ENCODE results near the gene SLC35G2.
"Not testable (repeated sequence)": the region's sequence is repeated elsewhere in the genome, so short reads cannot be mapped to it uniquely, and the experiment has no call there.

The SLC35G2 gene

DNA sequence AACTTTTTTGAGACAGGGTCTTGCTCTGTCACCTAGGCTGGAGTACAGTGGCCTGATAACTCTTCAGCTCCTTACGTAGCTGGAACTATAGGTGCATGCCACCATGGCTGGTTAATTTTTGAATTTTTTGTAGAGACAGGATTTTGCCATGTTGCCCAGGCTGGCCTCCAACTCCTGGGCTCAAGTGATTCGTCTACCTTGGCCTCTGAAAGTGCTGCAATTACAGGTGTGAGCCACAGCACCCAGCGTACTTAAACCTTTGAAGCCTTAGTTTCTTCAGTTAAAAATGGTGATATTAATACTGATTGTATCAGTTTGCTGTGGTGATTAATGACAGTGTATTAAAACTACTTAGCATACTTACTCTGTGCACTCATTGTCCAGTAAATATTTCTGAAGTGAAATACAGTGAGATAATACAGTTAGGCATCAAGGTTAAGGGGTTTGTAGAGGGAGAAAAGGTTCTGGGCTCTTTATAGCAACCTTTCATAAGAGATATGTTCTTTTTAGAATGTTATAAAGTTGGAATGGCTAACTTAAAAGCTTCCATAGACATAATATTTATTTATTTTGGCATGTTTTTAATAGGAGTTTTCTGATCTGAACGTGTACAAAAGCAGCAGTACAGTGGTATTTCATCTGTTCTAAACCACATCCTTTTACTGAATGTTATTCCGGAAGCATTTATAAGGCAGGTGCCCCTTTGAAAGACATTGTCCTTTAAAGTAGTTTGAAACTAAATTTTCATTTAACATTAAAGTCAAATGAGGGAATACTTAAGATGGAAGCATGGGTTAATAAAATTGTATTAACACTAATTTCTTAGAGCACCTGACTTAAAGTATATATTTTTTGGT, 66.7 kb downstream of the SLC35G2 start:
- H3K4me3 ChIP-seq (ENCODE audit: low read depth, low read length), result no peak overlapping the region
- TF ChIP-seq, protein P1, sequence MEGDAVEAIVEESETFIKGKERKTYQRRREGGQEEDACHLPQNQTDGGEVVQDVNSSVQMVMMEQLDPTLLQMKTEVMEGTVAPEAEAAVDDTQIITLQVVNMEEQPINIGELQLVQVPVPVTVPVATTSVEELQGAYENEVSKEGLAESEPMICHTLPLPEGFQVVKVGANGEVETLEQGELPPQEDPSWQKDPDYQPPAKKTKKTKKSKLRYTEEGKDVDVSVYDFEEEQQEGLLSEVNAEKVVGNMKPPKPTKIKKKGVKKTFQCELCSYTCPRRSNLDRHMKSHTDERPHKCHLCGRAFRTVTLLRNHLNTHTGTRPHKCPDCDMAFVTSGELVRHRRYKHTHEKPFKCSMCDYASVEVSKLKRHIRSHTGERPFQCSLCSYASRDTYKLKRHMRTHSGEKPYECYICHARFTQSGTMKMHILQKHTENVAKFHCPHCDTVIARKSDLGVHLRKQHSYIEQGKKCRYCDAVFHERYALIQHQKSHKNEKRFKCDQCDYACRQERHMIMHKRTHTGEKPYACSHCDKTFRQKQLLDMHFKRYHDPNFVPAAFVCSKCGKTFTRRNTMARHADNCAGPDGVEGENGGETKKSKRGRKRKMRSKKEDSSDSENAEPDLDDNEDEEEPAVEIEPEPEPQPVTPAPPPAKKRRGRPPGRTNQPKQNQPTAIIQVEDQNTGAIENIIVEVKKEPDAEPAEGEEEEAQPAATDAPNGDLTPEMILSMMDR (IDR thresholded peaks at IDR 0.05; ENCODE audit: insufficient read depth, low read depth, low read length, missing control alignments), result no peak
- no peak for DNase-seq (ENCODE audit: low read depth)

DNA sequence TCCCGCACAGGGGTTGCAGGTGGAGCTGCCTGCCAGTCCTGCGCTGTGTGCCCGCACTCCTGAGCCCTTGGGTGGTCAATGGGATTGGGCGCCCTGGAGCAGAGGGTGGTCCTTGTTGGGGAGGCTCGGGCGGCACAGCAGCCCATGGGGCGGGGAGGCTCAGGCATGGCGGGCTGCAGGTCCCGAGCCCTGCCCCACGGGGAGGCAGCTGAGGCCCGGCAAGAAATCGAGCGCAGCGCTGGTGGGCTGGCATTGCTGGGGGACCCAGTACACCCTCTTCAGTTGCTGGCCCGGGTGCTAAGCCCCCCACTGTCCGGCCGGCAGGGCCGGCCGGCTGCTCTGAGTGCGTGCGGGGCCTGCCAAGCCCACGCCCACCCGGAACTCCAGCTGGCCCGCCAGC, 71.0 kb downstream of the SLC35G2 start:
- DNase-seq (ENCODE audit: low read depth), result no peak
- TF ChIP-seq, protein P1 (IDR thresholded peaks at IDR 0.05; ENCODE audit: insufficient read depth, low read depth, low read length, missing control alignments), result no peak
- no peak overlapping the region for H3K4me3 ChIP-seq (ENCODE audit: low read depth, low read length)

DNA sequence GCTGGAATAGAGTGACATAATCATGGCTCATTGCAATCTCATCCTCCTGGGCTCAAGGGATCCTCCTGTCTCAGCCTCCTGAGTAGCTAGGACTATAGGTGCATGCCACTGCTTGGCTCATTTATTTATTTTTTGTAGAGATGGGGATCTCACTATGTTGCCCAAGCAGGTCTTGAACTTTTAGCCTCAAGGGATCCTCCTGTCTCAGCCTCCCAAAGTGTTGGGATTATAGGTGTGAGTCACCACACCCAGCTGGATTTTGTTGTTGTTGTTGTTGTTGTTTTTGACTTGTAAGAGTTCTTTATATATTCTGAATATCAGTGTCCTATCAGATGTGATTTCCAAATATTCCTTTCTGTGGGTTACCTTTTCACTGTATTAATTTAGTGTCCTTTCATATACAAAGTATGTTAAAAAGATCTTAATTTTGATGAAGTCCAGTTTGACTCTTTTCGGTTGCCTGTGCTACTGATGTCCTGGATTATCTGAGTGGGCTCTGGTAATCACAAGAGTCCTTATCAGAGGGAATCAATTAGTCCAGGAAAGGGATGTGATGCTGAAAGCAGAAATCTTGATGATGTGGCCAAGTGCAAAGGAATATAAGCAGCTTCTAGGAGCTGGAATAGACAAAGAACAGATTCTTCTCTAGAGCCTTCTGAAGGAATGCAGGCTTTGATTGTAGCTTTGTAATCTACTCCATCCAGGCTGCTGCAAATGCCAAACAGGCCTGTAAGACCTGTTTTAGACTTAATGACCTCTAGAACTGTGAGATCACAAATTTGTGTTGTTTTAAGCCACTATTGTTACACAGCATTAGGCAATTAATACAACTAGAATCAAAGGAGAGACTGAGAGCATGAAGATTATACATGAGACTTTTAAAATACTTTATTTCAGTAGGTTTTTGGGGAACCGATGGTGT, 73.3 kb downstream of the SLC35G2 start:
- TF ChIP-seq, protein P1 (IDR thresholded peaks at IDR 0.05; ENCODE audit: insufficient read depth, low read depth, low read length, missing control alignments), result no peak
- no peak overlapping the region for H3K4me3 ChIP-seq (ENCODE audit: low read depth, low read length)
- no peak for DNase-seq (ENCODE audit: low read depth)

DNA sequence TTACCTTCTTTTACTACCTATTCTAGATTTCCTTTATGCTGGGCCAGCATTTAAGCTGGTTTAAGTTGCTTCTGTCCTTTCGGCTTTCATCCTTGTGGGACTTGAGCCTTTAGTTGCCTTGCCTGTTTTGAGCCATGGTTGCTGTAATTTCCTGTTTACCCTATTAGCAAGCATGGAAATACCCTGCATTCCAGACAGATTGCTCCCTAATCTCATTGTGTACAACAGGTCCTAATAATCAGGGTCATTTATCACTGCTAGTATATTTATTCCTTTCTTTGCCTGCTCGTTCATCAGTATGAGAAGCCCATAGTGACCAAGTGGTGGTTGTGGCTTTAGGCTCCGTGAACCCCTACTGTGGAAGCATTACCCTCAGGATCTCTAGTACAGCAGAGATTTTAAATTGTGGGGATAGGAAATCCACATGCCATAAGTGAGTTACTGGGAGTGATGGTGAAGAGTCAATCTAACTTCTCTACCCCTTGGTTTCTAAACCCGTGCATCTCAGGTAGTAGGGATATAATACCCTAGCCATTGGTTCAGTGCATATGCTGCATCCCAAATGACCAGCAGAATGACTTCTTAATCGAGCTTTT, 75.0 kb downstream of the SLC35G2 start:
- TF ChIP-seq, protein P1 (IDR thresholded peaks at IDR 0.05; ENCODE audit: insufficient read depth, low read depth, low read length, missing control alignments), result no peak
- H3K4me3 ChIP-seq (ENCODE audit: low read depth, low read length), result no peak overlapping the region
- no peak for DNase-seq (ENCODE audit: low read depth)

DNA sequence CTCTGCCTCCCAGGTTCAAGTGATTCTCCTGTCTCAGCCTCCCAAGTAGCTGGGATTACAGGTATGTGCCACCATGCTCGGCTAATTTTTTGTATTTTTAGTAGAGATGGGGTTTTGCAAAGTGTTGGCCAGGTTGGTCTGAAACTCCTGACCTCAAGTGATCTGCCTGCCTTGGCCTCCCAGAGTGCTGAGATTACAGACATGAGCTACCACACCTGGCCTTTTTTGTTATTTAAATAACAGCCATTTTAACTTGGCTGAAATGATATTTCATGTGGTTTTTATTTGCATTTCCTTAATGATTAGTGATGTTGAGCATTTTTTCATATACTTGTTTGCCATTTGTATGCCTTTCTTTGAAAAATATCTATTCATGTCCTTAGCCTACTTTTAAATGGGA, 78.2 kb downstream of the SLC35G2 start:
- peak; percentile 23 for DNase-seq (ENCODE audit: low read depth)
- H3K4me3 ChIP-seq (ENCODE audit: low read depth, low read length), result not testable (repeated sequence)

DNA sequence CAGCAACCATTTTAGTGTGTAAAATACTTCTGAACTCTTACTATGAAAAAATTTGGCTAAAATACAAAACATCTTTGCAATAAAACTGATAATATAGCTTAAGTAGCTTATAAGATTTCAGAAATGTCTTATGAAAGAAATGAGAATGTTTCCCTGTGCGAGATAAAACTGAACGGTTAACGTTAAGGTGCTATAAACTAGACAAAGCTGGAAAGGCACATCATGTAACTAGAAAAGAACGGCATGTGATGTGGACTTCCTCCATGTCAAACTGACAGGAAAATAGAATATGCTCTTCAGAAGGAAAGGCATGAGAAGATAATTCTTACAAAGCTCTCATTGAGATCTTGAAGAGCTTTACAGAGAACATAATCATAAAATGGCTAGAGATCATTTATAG, 79.6 kb downstream of the SLC35G2 start:
- TF ChIP-seq, protein P1 (IDR thresholded peaks at IDR 0.05; ENCODE audit: insufficient read depth, low read depth, low read length, missing control alignments), result no peak
- no peak overlapping the region for H3K4me3 ChIP-seq (ENCODE audit: low read depth, low read length)
- DNase-seq (ENCODE audit: low read depth), result no peak

DNA sequence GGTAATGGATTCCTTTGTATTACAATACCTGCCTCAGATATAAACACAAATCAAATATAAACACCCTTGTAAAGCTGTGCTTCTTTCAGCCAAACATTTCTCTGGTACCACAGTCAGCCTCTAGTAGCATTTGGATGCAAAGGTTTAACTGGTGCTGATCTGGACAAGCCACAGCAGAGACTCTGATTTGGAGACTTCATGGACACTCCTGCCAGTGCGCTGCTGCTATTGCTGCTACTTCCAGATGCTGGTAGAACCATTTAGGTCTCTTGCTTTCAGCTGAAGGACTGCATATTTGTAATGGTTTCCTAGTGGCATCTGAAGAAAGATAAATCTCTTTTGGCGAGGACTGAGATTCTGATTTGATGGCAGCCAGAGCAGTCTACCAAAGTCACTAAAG, 80.0 kb downstream of the SLC35G2 start:
- no peak overlapping the region for H3K4me3 ChIP-seq (ENCODE audit: low read depth, low read length)
- DNase-seq (ENCODE audit: low read depth), result no peak
- TF ChIP-seq, protein P1 (IDR thresholded peaks at IDR 0.05; ENCODE audit: insufficient read depth, low read depth, low read length, missing control alignments), result no peak
